ENCODE data around the gene ISY1.

Gene ISY1

GRCh38 chr3:129087138-129087702 lies 73.6 kb downstream of the ISY1 start:
- DNase-seq (ENCODE audit: low read depth, low spot score) = no peak

GRCh38 chr3:129085818-129086217 lies 75.0 kb downstream of the ISY1 start:
- no peak for DNase-seq (ENCODE audit: low read depth, low spot score)

DNA sequence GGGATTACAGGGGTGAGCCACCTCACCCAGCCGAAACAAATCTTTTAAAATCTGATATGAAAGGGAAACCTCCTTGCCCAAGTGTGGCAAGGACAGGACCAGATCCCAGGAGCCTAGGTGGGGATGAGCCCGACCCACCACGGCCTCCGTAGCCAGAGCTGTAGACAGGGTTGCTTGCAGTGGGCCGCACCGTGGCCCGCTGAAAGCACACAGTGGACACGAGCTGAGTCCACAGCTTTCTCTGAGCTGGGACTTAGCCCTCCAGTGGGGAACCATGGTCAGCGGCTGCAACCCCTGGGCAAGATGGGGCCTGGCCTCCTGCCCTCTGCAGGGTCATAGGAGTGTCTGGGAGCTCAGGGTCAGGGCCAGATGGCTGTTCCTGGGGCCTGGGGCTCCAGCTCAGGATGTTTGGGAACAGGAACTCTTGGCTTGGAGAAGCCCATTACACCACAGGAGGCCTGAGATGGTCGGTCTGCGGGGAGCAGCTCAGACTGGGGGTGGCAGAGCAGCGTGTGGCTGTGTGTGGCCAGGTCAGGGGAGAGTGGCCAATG lies 75.6 kb downstream of the ISY1 start:
- no peak for DNase-seq (ENCODE audit: low read depth, low spot score)

DNA sequence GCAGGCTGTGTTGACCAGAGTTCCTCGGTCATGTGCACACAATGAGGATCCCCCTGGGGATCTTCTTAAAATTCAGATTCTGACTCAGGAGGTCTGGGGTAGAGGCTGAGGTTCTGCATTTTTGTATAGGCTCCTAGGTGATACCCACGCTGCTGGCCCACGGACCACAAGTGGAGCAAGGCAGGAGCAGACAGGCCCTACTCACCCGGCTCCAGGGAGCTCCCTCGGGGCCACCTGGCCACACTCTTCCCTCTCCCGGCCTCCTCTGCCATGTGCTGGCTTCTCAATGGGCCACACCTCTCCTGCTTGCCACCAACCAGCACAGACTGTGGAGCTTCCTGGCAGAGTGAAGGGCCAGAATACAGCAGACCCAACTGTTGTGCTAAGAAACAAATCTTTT lies 76.4 kb downstream of the ISY1 start:
- DNase-seq (ENCODE audit: low read depth, low spot score) = no peak

- no peak for DNase-seq (ENCODE audit: low read depth, low spot score)
Observed at GRCh38 chr3:129082026-129082425, 78.8 kb downstream of the ISY1 start.

- no peak for DNase-seq (ENCODE audit: low read depth, low spot score)
Observed at GRCh38 chr3:129081503-129081902, 79.4 kb downstream of the ISY1 start.

DNA sequence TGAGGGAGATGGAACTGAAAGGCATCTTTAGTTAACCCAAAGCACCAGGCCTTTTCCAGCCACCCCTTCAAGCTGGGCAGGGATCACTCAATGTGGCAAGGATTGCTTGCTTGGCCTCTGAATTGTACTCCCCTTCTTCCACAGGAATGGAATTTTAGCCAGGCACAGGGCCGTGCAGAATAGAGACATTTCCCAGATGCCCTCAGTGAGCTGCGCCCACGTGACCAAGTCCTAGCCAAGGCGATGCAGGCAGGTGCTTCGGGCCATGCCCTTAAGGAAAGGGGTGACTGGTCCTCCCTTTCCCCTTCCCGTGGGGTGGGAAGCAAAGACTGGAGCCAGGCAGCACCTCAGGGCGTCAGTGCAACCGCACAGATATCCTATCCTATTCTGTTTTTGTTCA lies 82.4 kb downstream of the ISY1 start:
- no peak for DNase-seq (ENCODE audit: low read depth, low spot score)

Data from activated naive CD8-positive, alpha-beta T cell treated with anti-CD3 and anti-CD28 coated beads, Interleukin-2, amount 50 U/mL, for 16 hours (primary cell).